Tibial nerve (tissue), 4 donors: Measurements from ENCODE around the gene MYO3B. TPM values are rescaled to one million over a fixed set of nuclear protein-coding genes. Genes with fewer than 3 reads are reported as not detected.
"Not testable (repeated sequence)": the region's sequence is repeated elsewhere in the genome, so short reads cannot be mapped to it uniquely, and the experiment has no call there.

Source experiments
- DNase-seq, 2 donors: peaks; one replicate each; pipeline ENCODE4 v3.0.0-alpha.2; 2019; ENCODE audit warnings: low spot score in 2 of 2
- H3K27ac ChIP-seq, 4 donors: fragments of 200-600 bp; sonication (generic) in 3 of 4; one replicate each; pipeline ENCODE4 v1.5.1; 2017 to 2019; ENCODE audit warnings: mild to moderate bottlenecking in 1 of 4
- H3K27me3 ChIP-seq, 2 donors: fragments of 200-600 bp; sonication (generic) in 1 of 2; one replicate each; pipeline versions ENCODE4 v1.5.1 to v1.6.0; 2017 to 2019
- H3K36me3 ChIP-seq, 3 donors: fragments of 200-600 bp; sonication (generic); one replicate each; pipeline ENCODE4 v1.5.1; 2018 to 2019
- H3K4me1 ChIP-seq, 4 donors: fragments of 200-600 bp; sonication (generic) in 3 of 4; one replicate each; pipeline ENCODE4 v1.5.1; 2017 to 2019
- H3K4me3 ChIP-seq, 4 donors: fragments of 200-600 bp; sonication (generic) in 3 of 4; one replicate each; pipeline ENCODE4 v1.5.1; 2017 to 2019; ENCODE audit warnings: mild to moderate bottlenecking in 1 of 4, moderate library complexity in 1 of 4
- H3K9me3 ChIP-seq, 4 donors: fragments of 200-600 bp; sonication (generic) in 3 of 4; one replicate each; pipeline ENCODE4 v1.5.1; 2017 to 2019
- CTCF ChIP-seq, 5 experiments: fragments of 200-600 bp in 3 of 5; fragments of 450-650 bp in 2 of 5; sonication (generic) in 3 of 5; IDR thresholded peaks; one replicate each; pipeline ENCODE4 v1.5.1; 2016 to 2019; ENCODE audit warnings: antibody characterized with exemption in 5 of 5, mild to moderate bottlenecking in 3 of 5, moderate library complexity in 2 of 5
- EP300 ChIP-seq, 2 donors: sonication (generic); formaldehyde crosslinking; IDR thresholded peaks; one replicate each; pipeline ENCODE4 v1.6.1; 2017; ENCODE audit warnings: antibody characterized with exemption in 2 of 2, mild to moderate bottlenecking in 1 of 2
- POLR2A ChIP-seq, 2 donors: fragments of 450-650 bp; IDR thresholded peaks; one replicate each; pipeline ENCODE4 v1.6.1; 2017; ENCODE audit warnings: antibody characterized with exemption in 2 of 2, mild to moderate bottlenecking in 2 of 2, moderate library complexity in 2 of 2
- WGBS, 2 donors: methylation state at CpG; one replicate each; pipeline ENCODE4 v1.1.5; 2018; 5-methylcytosine and 5-hydroxymethylcytosine counted together
- total RNA-seq, 4 donors: library from RNA; depleted of rRNA; stranded (reverse); fragments of >200 nt; gene quantifications; one replicate each; pipeline ENCODE4 v1.1.0, GENCODE V29; 2016

Gene MYO3B
- total RNA-seq, 4 donors from 2014 or later, result 0.22 to 0.63 (median 0.39) TPM; not detected in 1

DNA sequence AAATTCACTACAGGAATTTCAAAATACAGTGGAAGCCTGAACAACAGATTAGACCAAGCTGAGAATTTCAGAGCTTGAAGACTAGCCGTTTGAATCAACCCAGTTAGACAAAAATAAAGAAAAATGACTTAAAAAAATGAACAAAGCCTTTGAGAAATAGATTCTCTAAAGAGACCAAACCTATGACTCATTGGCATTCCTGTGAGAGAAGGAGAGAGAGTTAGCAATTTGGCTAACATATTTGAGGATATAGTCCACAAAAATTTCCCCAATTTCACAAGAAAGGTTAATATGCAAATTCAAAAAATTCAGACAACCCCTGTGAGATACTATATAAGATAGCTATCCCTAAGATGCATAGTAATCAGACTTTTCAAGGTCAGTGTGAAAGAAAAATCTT is 78.0 kb downstream of the MYO3B start:
- WGBS, 2 donors, result 48 to 65% methylated on average over 1 of the region's 1 CpG
- no peaks in the 10 kb centered on the region for H3K4me1 ChIP-seq
- no peak for TF ChIP-seq EP300 (IDR thresholded peaks at IDR 0.05)
- H3K27ac ChIP-seq, result no peak overlapping the region
- no peaks in the 10 kb centered on the region for H3K36me3 ChIP-seq
- no peak overlapping the region for H3K4me3 ChIP-seq
- no peak for DNase-seq
- no peaks in the 10 kb centered on the region for H3K27me3 ChIP-seq
- H3K9me3 ChIP-seq, result no peaks in the 10 kb centered on the region

DNA sequence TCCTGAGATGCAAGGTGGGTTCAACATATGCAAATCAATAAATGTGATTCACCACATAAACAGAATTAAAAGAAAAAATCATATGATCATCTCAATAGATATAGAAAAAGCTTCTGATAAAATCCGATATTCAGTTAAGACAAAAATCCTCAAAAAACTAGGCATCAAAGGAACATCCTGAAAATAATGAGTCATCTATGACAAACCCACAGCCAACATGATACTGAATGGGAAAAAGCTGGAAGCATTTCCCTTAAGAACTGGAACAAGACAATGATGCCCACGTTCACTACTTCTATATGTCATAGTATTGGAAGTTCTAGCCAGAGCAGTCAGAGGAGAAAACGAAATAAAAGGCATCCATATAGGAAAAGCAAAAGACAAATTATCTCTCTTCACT is 80.4 kb downstream of the MYO3B start:
- DNase-seq, result no peak
- Histone ChIP-seq H3K27ac (no peak overlapping the region), H3K4me1 (no peaks in the 10 kb centered on the region), H3K9me3 (peaks cover 0 to 7% (median 0%) of the 10 kb centered on the region in 4 donors), H3K36me3 (no peaks in the 10 kb centered on the region), H3K27me3 (no peaks in the 10 kb centered on the region), H3K4me3 (no peak overlapping the region)
- TF ChIP-seq EP300 (IDR thresholded peaks at IDR 0.05) (no peak), POLR2A (IDR thresholded peaks at IDR 0.05) (no peak), CTCF (IDR thresholded peaks at IDR 0.05) (no peak)
- WGBS, 2 donors, result 79 to 87% methylated on average over 3 of the region's 3 CpGs

- no peak overlapping the region for H3K4me3 ChIP-seq
- no peaks in the 10 kb centered on the region for H3K4me1 ChIP-seq
- H3K9me3 ChIP-seq, result peaks cover 0 to 8% (median 0%) of the 10 kb centered on the region in 4 donors
- no peak for DNase-seq
- H3K27ac ChIP-seq, result no peak overlapping the region
- H3K27me3 ChIP-seq, result no peaks in the 10 kb centered on the region
- TF ChIP-seq EP300 (IDR thresholded peaks at IDR 0.05), result no peak
- TF ChIP-seq CTCF (IDR thresholded peaks at IDR 0.05), result no peak
- no peak for TF ChIP-seq POLR2A (IDR thresholded peaks at IDR 0.05)
- H3K36me3 ChIP-seq, result no peaks in the 10 kb centered on the region
These were observed 82.2 kb downstream of the MYO3B start for GRCh38 chr2:170260188-170260587.

DNA sequence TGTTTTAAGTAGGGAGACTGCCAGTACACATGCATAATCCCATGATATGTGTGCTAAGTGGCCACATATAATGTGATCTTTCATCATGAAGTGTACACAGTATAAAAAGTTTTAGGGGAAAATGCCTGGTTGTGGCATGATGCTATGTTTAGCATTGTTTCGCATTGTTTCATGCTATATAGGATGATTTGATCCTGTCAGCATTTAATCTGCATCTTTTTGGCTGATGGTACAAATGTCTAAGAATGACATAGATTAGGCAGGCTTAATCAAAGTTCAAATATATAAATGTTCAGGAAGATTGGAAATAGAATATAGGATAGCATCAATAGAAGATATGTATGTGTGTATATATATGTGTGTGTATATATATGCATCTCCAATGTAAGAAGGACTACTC is 83.6 kb downstream of the MYO3B start:
- Histone ChIP-seq H3K9me3 (peaks cover 0 to 8% (median 0%) of the 10 kb centered on the region in 4 donors), H3K27ac (no peak overlapping the region), H3K4me1 (no peaks in the 10 kb centered on the region), H3K36me3 (no peaks in the 10 kb centered on the region), H3K4me3 (no peak overlapping the region), H3K27me3 (no peaks in the 10 kb centered on the region)
- 90 to 100% methylated on average over 1 of the region's 1 CpG for WGBS, 2 donors
- no peak for DNase-seq
- TF ChIP-seq POLR2A (IDR thresholded peaks at IDR 0.05), result no peak
- no peak for TF ChIP-seq EP300 (IDR thresholded peaks at IDR 0.05)
- TF ChIP-seq CTCF (IDR thresholded peaks at IDR 0.05), result no peak

GRCh38 chr2:170262343-170262742 is 84.4 kb downstream of the MYO3B start:
- H3K27me3 ChIP-seq, result no peaks in the 10 kb centered on the region
- WGBS, 2 donors, result 91 to 95% methylated on average over 2 of the region's 2 CpGs
- TF ChIP-seq EP300 (IDR thresholded peaks at IDR 0.05) (no peak), CTCF (IDR thresholded peaks at IDR 0.05) (no peak), POLR2A (IDR thresholded peaks at IDR 0.05) (no peak)
- DNase-seq, result no peak
- H3K4me3 ChIP-seq, result no peak overlapping the region
- H3K9me3 ChIP-seq, result peaks cover 0 to 8% (median 0%) of the 10 kb centered on the region in 4 donors
- H3K27ac ChIP-seq, result no peak overlapping the region
- no peaks in the 10 kb centered on the region for H3K36me3 ChIP-seq
- H3K4me1 ChIP-seq, result no peaks in the 10 kb centered on the region

DNA sequence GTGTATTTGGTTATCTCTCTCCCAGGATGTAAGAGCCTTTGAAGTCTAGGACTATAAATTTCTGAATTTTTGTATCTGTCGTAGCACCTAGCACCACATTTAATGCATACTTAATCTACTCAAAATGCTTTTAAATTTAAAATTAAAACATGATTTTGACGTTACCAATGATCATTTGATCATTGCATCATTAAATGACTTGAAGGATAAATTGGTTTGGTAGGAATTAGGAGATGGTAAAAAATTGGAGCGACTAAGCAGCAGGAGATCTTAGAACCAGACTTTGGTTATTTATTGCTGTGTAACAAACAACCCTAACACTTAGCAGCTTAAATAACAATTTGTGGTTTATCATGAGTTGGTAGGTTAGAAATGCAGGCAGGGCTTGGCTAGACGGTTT is 84.9 kb downstream of the MYO3B start:
- no peaks in the 10 kb centered on the region for H3K4me1 ChIP-seq
- no peak overlapping the region for H3K4me3 ChIP-seq
- H3K9me3 ChIP-seq, result peaks cover 0 to 8% (median 0%) of the 10 kb centered on the region in 4 donors
- H3K27ac ChIP-seq, result no peak overlapping the region
- no peaks in the 10 kb centered on the region for H3K36me3 ChIP-seq
- no peak for DNase-seq
- H3K27me3 ChIP-seq, result no peaks in the 10 kb centered on the region
- TF ChIP-seq EP300 (IDR thresholded peaks at IDR 0.05) (no peak), POLR2A (IDR thresholded peaks at IDR 0.05) (no peak), CTCF (IDR thresholded peaks at IDR 0.05) (no peak)
- 85 to 90% methylated on average over 4 of the region's 4 CpGs for WGBS, 2 donors

DNA sequence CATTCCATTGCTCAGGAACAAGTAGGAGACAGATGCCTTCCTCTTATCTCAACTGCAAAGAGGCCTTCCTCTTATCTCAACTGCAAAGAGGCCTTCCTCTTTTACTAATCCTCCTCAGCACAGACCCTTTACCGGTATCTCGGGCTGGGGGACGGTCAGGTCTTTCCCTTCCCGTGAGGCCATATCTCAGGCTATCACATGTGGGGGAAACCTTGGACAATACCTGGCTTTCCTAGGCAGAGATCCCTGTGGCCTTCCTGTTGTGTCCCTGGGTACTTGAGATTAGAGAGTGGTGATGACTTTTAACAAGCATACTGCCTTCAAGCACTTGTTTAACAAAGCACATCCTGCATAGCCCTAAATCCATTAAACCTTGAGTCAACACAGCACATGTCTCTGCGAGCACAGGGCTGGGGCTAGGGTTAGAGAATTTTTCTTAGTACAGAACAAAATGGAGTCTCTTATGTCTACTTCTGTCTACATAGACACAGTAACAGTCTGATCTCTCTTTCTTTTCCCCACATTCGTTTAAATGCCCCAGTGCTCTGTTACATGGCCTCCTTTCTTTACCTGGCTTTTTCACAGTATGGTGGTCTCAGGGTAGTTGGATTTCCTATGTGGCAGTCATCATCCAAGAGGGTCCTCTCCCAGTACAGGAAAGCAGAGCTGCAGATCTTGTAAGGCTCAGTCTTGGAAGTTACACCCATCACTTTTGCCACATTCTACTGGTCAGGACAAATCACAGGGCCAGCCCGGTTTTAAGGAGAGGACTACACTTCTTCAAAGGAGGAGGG is 86.0 kb downstream of the MYO3B start:
- H3K27ac ChIP-seq, H3K4me1 ChIP-seq, DNase-seq, H3K4me3 ChIP-seq, H3K9me3 ChIP-seq, H3K36me3 ChIP-seq, H3K27me3 ChIP-seq: not testable (repeated sequence)
- 68 to 77% methylated on average over 7 of the region's 7 CpGs for WGBS, 2 donors
